HG03135 (cell line): ENCODE measurements around the gene FIP1L1.

Experiments used
- ATAC-seq: cut with Tn5 transposase; IDR thresholded peaks from one replicate; pipeline ENCODE4 v1.9.1; 2021; ENCODE audit warnings: mild to moderate bottlenecking, moderate library complexity; ENCODE audit not compliant: unreplicated experiment

Gene FIP1L1

DNA sequence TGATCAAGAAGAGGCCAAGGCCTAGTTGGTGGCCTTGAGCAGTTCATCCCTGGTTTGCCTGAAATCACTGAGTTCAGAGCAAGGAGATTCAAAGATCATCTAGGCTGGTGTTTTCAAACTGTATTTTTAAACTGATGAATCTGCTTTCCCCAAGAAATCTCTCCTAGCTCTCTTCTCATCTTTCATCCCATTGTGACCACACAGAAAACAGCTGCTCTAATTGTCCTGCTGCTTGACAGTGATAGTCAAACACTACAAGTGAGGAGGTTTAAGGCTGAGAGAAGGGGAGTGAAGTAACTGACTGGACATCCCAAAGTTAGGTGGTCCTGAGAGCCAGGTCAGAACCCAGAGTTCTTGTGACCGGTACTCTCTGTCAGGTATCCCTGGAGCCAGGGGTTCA is 122.3 kb downstream of the FIP1L1 start:
- no peak for ATAC-seq

DNA sequence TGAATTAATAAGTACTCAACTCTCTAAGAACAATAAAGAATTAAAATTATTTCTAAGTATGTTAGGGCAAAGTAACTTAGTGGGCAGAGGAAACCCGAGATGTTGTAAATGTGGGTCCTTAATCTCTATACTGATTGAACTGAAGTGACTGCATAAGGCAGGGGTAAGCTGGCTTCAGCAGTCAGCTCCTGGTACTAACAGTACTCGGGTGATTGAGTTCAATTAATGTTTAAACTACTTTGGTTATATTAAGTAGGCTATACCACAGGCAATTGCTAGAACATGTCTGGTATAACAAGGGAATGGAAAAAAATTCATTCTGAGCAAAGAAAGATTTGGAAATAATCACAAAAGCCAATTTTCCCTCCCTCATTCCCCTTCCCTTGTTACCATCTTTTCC is 123.1 kb downstream of the FIP1L1 start:
- no peak for ATAC-seq

DNA sequence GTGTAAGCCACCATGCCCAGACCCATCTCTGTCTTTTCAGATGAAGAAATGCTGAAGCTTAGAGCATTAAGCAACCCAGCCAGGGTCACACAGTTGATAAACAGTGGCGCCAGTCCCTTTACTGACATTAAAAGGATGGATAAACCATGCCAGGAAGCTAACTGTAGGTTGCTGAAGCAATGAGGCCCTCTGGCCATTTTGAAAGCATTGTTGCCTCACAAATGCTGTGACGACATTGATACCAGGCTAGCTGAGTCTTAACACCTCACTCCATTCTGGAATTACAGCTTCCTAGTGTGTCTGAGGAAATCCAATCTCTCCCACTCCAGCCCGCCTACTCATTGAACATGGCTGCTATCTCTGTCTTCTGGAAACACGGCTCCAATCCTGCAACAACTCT is 124.1 kb downstream of the FIP1L1 start:
- ATAC-seq: no peak

DNA sequence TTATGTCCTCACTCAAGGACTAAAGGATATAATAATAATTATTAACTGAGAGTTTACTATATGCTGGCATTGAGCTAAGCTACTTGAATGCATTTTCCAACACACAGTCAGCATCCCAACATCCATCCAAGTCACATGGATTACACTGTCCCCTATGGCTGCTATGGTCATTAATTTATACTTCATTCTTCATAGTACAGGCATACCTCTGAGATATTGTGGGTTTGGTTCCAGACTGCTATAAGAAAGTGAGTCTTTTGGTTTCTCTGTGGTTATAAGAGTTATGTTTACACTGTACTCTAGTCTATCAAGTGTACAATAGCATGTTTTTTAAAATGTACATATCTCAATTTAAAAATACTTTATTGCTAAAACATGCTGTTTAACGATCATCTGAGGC is 124.7 kb downstream of the FIP1L1 start:
- no peak for ATAC-seq

DNA sequence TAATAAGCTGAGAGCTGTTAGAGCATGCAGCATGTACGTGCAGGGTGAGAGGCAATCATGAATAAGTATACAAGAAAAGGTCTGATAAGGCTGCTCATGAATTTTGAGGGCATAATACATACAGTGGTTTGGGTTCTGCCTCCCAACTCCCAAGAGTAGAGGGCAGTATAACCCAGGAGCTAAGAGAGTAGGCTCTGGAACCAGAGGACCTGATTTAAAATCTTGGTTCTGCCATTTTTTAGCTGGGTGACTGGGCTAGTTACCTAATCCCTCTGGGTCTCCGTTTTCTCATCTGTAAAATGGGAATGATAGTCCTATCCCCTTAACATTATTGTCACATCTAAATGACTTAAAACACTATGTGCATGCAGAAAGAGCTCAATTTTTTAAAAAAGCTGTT is 128.5 kb downstream of the FIP1L1 start:
- no peak for ATAC-seq

DNA sequence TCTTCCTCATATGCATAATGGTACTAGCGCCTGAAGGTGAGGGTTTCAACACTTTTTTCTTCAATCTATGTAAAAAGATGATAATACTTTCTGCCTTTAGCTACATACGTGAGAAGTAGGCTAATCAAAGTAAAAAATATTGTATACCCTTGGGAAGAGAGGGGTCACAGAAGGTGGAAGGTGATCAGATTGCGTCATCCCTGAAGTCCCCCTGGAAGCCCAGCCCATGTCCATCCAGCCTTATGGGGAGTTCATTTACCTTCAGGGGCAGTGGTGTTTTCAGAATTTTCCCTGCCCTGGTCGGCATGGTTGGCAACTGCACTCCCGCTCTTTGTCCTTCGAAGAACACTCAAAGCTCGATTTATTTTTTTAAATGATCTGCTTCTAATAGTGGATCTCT is 129.6 kb downstream of the FIP1L1 start:
- no peak for ATAC-seq

DNA sequence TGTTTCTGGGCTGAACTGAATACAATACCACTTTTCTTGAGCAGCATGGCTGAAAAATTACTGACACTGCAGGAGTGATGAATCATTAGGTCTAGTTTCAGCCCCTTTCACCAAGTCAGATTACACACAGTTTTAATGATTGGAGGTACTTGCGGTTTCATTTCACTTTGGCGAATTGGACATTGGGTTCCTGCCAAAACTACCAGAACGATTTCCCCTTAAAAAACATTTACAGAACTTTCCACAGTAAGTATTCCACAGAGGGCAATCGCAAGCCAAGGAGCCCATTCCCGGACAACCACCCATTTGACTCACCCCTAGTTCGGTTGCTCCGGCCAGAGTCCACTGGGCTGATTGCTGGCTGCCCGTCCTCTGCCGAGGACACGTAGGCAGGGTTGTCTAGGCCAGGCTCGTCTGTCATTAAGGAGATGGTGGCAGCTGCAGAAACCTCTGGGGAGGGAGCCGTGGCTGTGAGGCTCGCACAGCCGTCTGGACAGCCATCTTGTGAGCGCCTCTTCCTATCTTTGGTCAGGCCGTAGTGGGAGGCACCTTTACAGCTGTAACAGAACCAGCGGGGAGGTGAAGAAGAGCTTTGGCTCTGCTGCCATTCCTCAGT is 130.3 kb downstream of the FIP1L1 start:
- no peak for ATAC-seq

DNA sequence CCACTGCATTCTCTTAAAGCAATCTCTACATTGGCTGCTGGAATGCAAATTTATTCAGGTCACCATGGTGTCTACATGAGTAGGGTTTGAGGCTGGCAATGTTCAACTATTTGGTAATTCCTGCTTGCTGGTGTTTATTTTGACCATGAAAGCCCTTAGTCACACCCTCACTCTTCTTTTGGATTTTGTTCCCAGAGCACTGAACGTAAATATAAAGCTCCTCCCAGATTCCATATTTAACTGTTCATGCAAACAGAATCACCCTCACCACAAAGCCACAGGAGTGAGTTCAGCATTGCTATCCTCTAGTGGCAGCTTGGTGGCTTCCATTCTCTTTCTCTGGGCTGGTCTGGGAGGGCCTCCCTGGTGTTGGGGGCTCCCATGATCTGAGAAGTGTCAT is 131.0 kb downstream of the FIP1L1 start:
- no peak for ATAC-seq

DNA sequence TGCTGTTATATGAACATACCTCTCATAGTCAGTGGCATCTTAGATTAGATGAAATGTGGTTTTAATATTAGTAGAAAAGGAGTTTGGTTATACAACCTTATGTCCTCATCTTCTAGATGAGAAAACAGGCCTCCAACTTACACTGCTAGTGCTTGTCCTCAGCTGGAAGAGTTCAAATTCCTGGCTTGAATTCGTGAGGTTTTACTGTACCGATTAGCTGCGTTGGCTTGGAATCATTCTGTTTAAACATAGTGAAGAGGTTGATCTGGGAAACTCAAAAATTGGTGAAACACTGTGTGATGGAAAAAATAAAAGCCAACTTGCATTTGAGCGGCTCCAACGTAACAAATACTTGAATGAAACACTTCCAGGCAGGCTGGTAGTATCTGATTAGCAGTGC is 132.9 kb downstream of the FIP1L1 start:
- no peak for ATAC-seq
